Colonic mucosa (tissue), 4 donors: ENCODE results near the gene TLE7. TPM values are rescaled to one million over a fixed set of nuclear protein-coding genes. Genes with fewer than 3 reads are reported as not detected.

Source experiments
- DNase-seq: peaks from one replicate; pipeline ENCODE4 v3.0.0-alpha.2; 2020
- H3K27ac ChIP-seq: fragments of 200-600 bp; one replicate; pipeline ENCODE4 v1.8.0; 2021
- H3K27me3 ChIP-seq: fragments of 200-600 bp; one replicate; pipeline ENCODE4 v1.8.0; 2021
- H3K36me3 ChIP-seq: fragments of 200-600 bp; one replicate; pipeline ENCODE4 v1.8.0; 2021
- H3K4me1 ChIP-seq: fragments of 200-600 bp; one replicate; pipeline ENCODE4 v1.8.0; 2021; ENCODE audit warnings: mild to moderate bottlenecking
- H3K4me3 ChIP-seq: fragments of 200-600 bp; one replicate; pipeline ENCODE4 v1.8.0; 2021
- H3K9ac ChIP-seq, 2 donors: one replicate each; pipeline ENCODE4 v1.7.0; 2013; ENCODE audit warnings: control low read depth in 2 of 2, low read depth in 2 of 2, low read length in 2 of 2
- H3K9me3 ChIP-seq: fragments of 200-600 bp; one replicate; pipeline ENCODE4 v1.8.0; 2021
- intact Hi-C: fragments of 100-400 bp; cut with DNase I; formaldehyde crosslinking; loops from one replicate; pipeline ENCODE4 v1.14.1; 2022
- total RNA-seq, 2 donors: library from RNA; stranded (reverse); fragmentation: NEBNext Ultra II Directional in 1 of 2; extraction: Animal tissue kit (Norgen Biotek cat#: 25700) in 1 of 2; gene quantifications; one replicate each; pipeline ENCODE4 v1.2.1, GENCODE V29; 2021
- TF ChIP-seq, protein P1 (sequence below): fragments of 200-600 bp; IDR thresholded peaks from one replicate; pipeline ENCODE4 v1.8.0; 2022; ENCODE audit warnings: antibody characterized with exemption, mild to moderate bottlenecking
- donor health status: healthy.
- donor health status: DM: no; HTN: no; CAD: no.
- donor health status: DM: no; HTN: no; CAD: no.

The TLE7 gene
- total RNA-seq, 2 donors from 2014 or later: not detected

DNA sequence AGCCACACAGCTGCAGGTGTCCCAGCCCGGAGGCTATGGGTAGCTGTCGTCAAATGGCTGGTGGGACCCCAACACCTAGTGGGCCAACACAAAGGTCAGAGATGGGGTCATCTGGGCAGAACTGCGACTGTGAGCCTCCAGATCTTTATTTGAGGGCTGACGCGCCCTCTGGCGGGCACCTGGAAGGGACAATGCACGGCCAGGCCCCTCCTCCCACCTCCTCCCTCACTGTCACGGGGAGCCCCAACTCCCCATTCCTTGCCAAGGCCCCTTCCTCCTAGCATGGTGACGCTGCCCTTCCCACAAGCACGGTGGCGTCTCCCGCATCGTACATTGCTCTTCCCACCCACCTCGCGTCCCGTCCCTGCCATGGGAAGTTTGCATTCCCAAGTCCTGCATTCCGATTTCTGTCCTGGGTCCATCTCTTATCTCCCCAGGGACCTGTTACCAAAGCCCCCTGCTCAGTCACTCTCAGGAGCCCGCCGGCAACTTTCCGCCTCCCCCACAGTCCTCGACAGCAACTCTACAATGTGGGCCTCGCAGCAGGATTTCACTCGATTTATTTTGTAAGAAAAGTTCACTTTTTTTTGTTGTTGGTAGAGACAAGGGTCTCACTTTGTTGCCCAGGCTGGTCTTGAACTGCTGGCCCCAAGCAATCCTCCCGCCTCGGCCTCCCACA lies 1.0 kb downstream of the TLE7 start:
- no peaks in the 10 kb centered on the region for H3K4me1 ChIP-seq
- no peaks in the 10 kb centered on the region for H3K9me3 ChIP-seq
- no peak overlapping the region for H3K9ac ChIP-seq
- no peak overlapping the region for H3K4me3 ChIP-seq
- H3K36me3 ChIP-seq: no peaks in the 10 kb centered on the region
- no peak overlapping the region for H3K27ac ChIP-seq
- TF ChIP-seq, protein P1, sequence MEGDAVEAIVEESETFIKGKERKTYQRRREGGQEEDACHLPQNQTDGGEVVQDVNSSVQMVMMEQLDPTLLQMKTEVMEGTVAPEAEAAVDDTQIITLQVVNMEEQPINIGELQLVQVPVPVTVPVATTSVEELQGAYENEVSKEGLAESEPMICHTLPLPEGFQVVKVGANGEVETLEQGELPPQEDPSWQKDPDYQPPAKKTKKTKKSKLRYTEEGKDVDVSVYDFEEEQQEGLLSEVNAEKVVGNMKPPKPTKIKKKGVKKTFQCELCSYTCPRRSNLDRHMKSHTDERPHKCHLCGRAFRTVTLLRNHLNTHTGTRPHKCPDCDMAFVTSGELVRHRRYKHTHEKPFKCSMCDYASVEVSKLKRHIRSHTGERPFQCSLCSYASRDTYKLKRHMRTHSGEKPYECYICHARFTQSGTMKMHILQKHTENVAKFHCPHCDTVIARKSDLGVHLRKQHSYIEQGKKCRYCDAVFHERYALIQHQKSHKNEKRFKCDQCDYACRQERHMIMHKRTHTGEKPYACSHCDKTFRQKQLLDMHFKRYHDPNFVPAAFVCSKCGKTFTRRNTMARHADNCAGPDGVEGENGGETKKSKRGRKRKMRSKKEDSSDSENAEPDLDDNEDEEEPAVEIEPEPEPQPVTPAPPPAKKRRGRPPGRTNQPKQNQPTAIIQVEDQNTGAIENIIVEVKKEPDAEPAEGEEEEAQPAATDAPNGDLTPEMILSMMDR: no peak
- no peaks in the 10 kb centered on the region for H3K27me3 ChIP-seq
- intact Hi-C loops: no loop called here
- DNase-seq: no peak

- DNase-seq: no peak
- H3K27me3 ChIP-seq: no peaks in the 10 kb centered on the region
- no peak overlapping the region for H3K27ac ChIP-seq
- H3K9ac ChIP-seq: no peak overlapping the region
- intact Hi-C loops: no loop called here
- no peaks in the 10 kb centered on the region for H3K9me3 ChIP-seq
- H3K4me3 ChIP-seq: no peak overlapping the region
- TF ChIP-seq, protein P1: no peak
- H3K36me3 ChIP-seq: no peaks in the 10 kb centered on the region
- no peaks in the 10 kb centered on the region for H3K4me1 ChIP-seq
Observed at GRCh38 chr16:71439523-71439922, 2.3 kb downstream of the TLE7 start.

GRCh38 chr16:71436473-71436872 lies 5.4 kb downstream of the TLE7 start:
- H3K27ac ChIP-seq: no peak overlapping the region
- H3K4me1 ChIP-seq: no peaks in the 10 kb centered on the region
- no peak for DNase-seq
- no peaks in the 10 kb centered on the region for H3K27me3 ChIP-seq
- H3K9ac ChIP-seq: no peak overlapping the region
- H3K9me3 ChIP-seq: no peaks in the 10 kb centered on the region
- H3K4me3 ChIP-seq: no peak overlapping the region
- H3K36me3 ChIP-seq: no peaks in the 10 kb centered on the region
- intact Hi-C loops: no loop called here
- TF ChIP-seq, protein P1: no peak

GRCh38 chr16:71432906-71433305 lies 8.9 kb downstream of the TLE7 start:
- no peak overlapping the region for H3K4me3 ChIP-seq
- H3K27me3 ChIP-seq: no peaks in the 10 kb centered on the region
- intact Hi-C loops: no loop called here
- no peaks in the 10 kb centered on the region for H3K36me3 ChIP-seq
- no peak overlapping the region for H3K9ac ChIP-seq
- H3K9me3 ChIP-seq: no peaks in the 10 kb centered on the region
- TF ChIP-seq, protein P1: no peak
- no peak for DNase-seq
- H3K27ac ChIP-seq: no peak overlapping the region
- no peaks in the 10 kb centered on the region for H3K4me1 ChIP-seq

GRCh38 chr16:71431991-71432390 lies 9.9 kb downstream of the TLE7 start:
- Histone ChIP-seq H3K9me3 (no peaks in the 10 kb centered on the region), H3K9ac (no peak overlapping the region), H3K27me3 (peaks cover under 1% of the 10 kb centered on the region), H3K4me1 (no peaks in the 10 kb centered on the region), H3K36me3 (no peaks in the 10 kb centered on the region), H3K27ac (no peak overlapping the region), H3K4me3 (no peak overlapping the region)
- intact Hi-C loops: no loop called here
- DNase-seq: no peak
- TF ChIP-seq, protein P1: no peak
